H1 (cell line): ENCODE results near the gene CD96. TPM values are rescaled to one million over a fixed set of nuclear protein-coding genes. Genes with fewer than 3 reads are reported as not detected.

Experiments used
- CTCF ChIA-PET: fragments of 300-600 bp; sonication (Branson Sonifier 250); formaldehyde crosslinking; loops from one replicate; lab custom pipeline; 2021; ENCODE audit not compliant: partially characterized antibody; lab: Charles Lee
- POLR2A ChIA-PET: fragments of 300-600 bp; sonication (Branson Sonifier 250); formaldehyde crosslinking; loops from one replicate; lab custom pipeline; 2021; ENCODE audit warnings: inconsistent platforms; ENCODE audit not compliant: partially characterized antibody; lab: Charles Lee
- DNase-seq, 2 experiments: peaks; one replicate each; pipeline versions ENCODE4 v3.0.0 to v3.0.0-alpha.2; 2010 to 2022; ENCODE audit warnings: low spot score in 2 of 2, low read depth in 1 of 2, mixed read lengths in 1 of 2
- FAIRE-seq: peaks from 2 replicates; lab custom pipeline; 2011; peaks lifted over from hg19 to GRCh38; lab: Jason Lieb, UNC
- H2AFZ ChIP-seq: 2 replicates; pipeline ENCODE4 v1.8.1; 2012; ENCODE audit warnings: low read length, inconsistent platforms
- H2AK5ac ChIP-seq: 2 replicates; pipeline ENCODE4 v1.6.1; 2013; ENCODE audit warnings: low read depth, low read length
- H2BK120ac ChIP-seq: replicated peaks from 2 replicates; pipeline ENCODE3; 2013; ENCODE audit warnings: low read depth, low read length, inconsistent platforms
- H2BK12ac ChIP-seq: 2 replicates; pipeline ENCODE4 v1.6.1; 2013; ENCODE audit warnings: low read depth, low read length
- H2BK15ac ChIP-seq: 2 replicates; pipeline ENCODE4 v1.6.1; 2013; ENCODE audit warnings: low read length
- H2BK20ac ChIP-seq: 2 replicates; pipeline ENCODE4 v1.6.1; 2013; ENCODE audit warnings: low read length
- H2BK5ac ChIP-seq: 2 replicates; pipeline ENCODE4 v1.6.1; 2013; ENCODE audit warnings: low read depth, low read length
- H3K14ac ChIP-seq: 2 replicates; pipeline ENCODE4 v1.6.1; 2013; ENCODE audit warnings: inconsistent platforms; ENCODE audit not compliant: insufficient read length
- H3K18ac ChIP-seq: 2 replicates; pipeline ENCODE4 v1.6.1; 2013; ENCODE audit warnings: low read length; ENCODE audit errors: extremely low read depth
- H3K23ac ChIP-seq: 2 replicates; pipeline ENCODE4 v1.6.1; 2013; ENCODE audit warnings: inconsistent platforms; ENCODE audit not compliant: insufficient read length
- H3K23me2 ChIP-seq: 2 replicates; pipeline ENCODE4 v1.6.1; 2013; ENCODE audit warnings: low read depth, low read length
- H3K27ac ChIP-seq: 2 replicates; pipeline ENCODE4 v1.6.1; 2011; ENCODE audit warnings: low read depth, low read length, inconsistent platforms
- H3K27me3 ChIP-seq, 4 experiments: replicated peaks in 1 of 4; 1 replicate in 1 of 4; 2 replicates in 3 of 4; pipeline versions ENCODE4 v1.6.1 to v1.8.1; 2011 to 2013; ENCODE audit warnings: low read length in 3 of 4, mild to moderate bottlenecking in 3 of 4, inconsistent platforms in 2 of 4, mixed read lengths in 2 of 4, moderate library complexity in 1 of 4; ENCODE audit not compliant: control insufficient read depth in 3 of 4, insufficient read depth in 3 of 4; ENCODE audit errors: extremely low read depth in 1 of 4
- H3K36me3 ChIP-seq, 4 experiments: 2 replicates each; pipeline versions ENCODE4 v1.6.1 to v1.8.1; 2011 to 2013; ENCODE audit warnings: mild to moderate bottlenecking in 4 of 4, low read length in 3 of 4, moderate library complexity in 2 of 4, control low read depth in 1 of 4, inconsistent platforms in 1 of 4; ENCODE audit not compliant: insufficient read depth in 4 of 4, control insufficient read depth in 2 of 4
- H3K4ac ChIP-seq: replicated peaks from 2 replicates; pipeline ENCODE3; 2013; ENCODE audit warnings: low read length, low read depth, mixed read lengths, inconsistent platforms; ENCODE audit not compliant: insufficient read length
- H3K4me1 ChIP-seq, 4 experiments: replicated peaks in 1 of 4; 1 replicate in 1 of 4; 2 replicates in 3 of 4; pipeline versions ENCODE4 v1.6.1 to v1.8.1; 2011 to 2013; ENCODE audit warnings: low read length in 3 of 4, inconsistent platforms in 2 of 4, mixed read lengths in 1 of 4; ENCODE audit not compliant: insufficient read depth in 4 of 4, control insufficient read depth in 3 of 4
- H3K4me2 ChIP-seq, 2 experiments: 2 replicates each; pipeline versions ENCODE4 v1.6.1 to v1.8.1; 2011 to 2013; ENCODE audit warnings: low read depth in 2 of 2, low read length in 2 of 2, control low read depth in 1 of 2, inconsistent platforms in 1 of 2, mild to moderate bottlenecking in 1 of 2; ENCODE audit not compliant: insufficient read depth in 1 of 2
- H3K4me3 ChIP-seq, 4 experiments: fragments of 200-600, 300-600 bp in 1 of 4; sonication (generic), shearing (Covaris generic), sonication (Bioruptor Twin) in 1 of 4; 2 replicates each; pipeline versions ENCODE4 v1.5.1 to v1.8.1; 2011 to 2016; ENCODE audit warnings: low read length in 4 of 4, low read depth in 3 of 4, control low read depth in 2 of 4, inconsistent platforms in 2 of 4, mild to moderate bottlenecking in 2 of 4, mixed read lengths in 1 of 4, moderate library complexity in 1 of 4; ENCODE audit not compliant: insufficient read depth in 2 of 4; ENCODE audit errors: extremely low read depth in 1 of 4
- H3K56ac ChIP-seq: replicated peaks from 2 replicates; pipeline ENCODE3; 2013; ENCODE audit warnings: low read depth, mild to moderate bottlenecking, mixed read lengths, low read length, inconsistent platforms; ENCODE audit not compliant: insufficient read length
- H3K79me1 ChIP-seq: 2 replicates; pipeline ENCODE4 v1.6.1; 2013; ENCODE audit warnings: low read depth, low read length, control low read depth
- H3K79me2 ChIP-seq, 2 experiments: 2 replicates each; pipeline versions ENCODE4 v1.6.1 to v1.8.1; 2012 to 2013; ENCODE audit warnings: low read length in 2 of 2, mild to moderate bottlenecking in 2 of 2, inconsistent platforms in 1 of 2; ENCODE audit not compliant: insufficient read depth in 2 of 2, control insufficient read depth in 1 of 2
- H3K9ac ChIP-seq, 4 experiments: replicated peaks in 1 of 4; 1 replicate in 1 of 4; 2 replicates in 3 of 4; pipeline versions ENCODE4 v1.6.1 to v1.8.1; 2011 to 2013; ENCODE audit warnings: low read depth in 3 of 4, low read length in 3 of 4, control low read depth in 2 of 4, mild to moderate bottlenecking in 2 of 4, moderate library complexity in 2 of 4, inconsistent platforms in 1 of 4; ENCODE audit errors: extremely low read depth in 1 of 4
- H3K9me3 ChIP-seq, 2 experiments: 2 replicates each; pipeline versions ENCODE4 v1.6.1 to v1.8.1; 2012 to 2013; ENCODE audit warnings: mild to moderate bottlenecking in 2 of 2, moderate library complexity in 2 of 2, control low read depth in 1 of 2, inconsistent platforms in 1 of 2, low read depth in 1 of 2, low read length in 1 of 2, mixed read lengths in 1 of 2; ENCODE audit not compliant: insufficient read depth in 2 of 2
- H4K20me1 ChIP-seq, 2 experiments: replicated peaks in 1 of 2; 2 replicates each; pipeline versions ENCODE3 to v1.8.1; 2011 to 2013; ENCODE audit warnings: inconsistent platforms in 2 of 2, low read length in 2 of 2, mild to moderate bottlenecking in 1 of 2; ENCODE audit not compliant: insufficient read depth in 2 of 2, control insufficient read depth in 1 of 2
- H4K5ac ChIP-seq: 2 replicates; pipeline ENCODE4 v1.6.1; 2013; ENCODE audit warnings: low read length, low read depth, mixed read lengths, inconsistent platforms; ENCODE audit not compliant: insufficient read length
- H4K8ac ChIP-seq: 2 replicates; pipeline ENCODE4 v1.8.0; 2013; ENCODE audit warnings: mild to moderate bottlenecking, moderate library complexity, low read length, inconsistent platforms; ENCODE audit not compliant: insufficient read depth; ENCODE audit errors: extremely low read depth
- H4K91ac ChIP-seq: replicated peaks from 2 replicates; pipeline ENCODE3; 2013; ENCODE audit warnings: low read length, mixed read lengths, inconsistent platforms; ENCODE audit not compliant: insufficient read length
- BRCA1 ChIP-seq: IDR thresholded peaks from 2 replicates; pipeline ENCODE4 v1.6.1; 2012; ENCODE audit warnings: low read depth, low read length, improper control_type of control experiment
- CEBPB ChIP-seq: IDR thresholded peaks from 2 replicates; pipeline ENCODE4 v1.6.1; 2012; ENCODE audit warnings: low read depth, low read length
- CTBP2 ChIP-seq: IDR thresholded peaks from 2 replicates; pipeline ENCODE4 v1.7.0; 2011; ENCODE audit warnings: borderline replicate concordance, mild to moderate bottlenecking, moderate library complexity, mixed read lengths, low read length; ENCODE audit not compliant: insufficient read depth, insufficient read length
- HDAC2 ChIP-seq, 2 experiments: fragments of 300-600 bp in 1 of 2; sonication (generic) in 1 of 2; IDR thresholded peaks; 2 replicates each; pipeline ENCODE4 v1.6.1; 2011 to 2012; ENCODE audit warnings: low read depth in 2 of 2, low read length in 2 of 2, mild to moderate bottlenecking in 2 of 2, moderate library complexity in 2 of 2, borderline replicate concordance in 1 of 2, inconsistent platforms in 1 of 2
- TBP ChIP-seq: IDR thresholded peaks from 2 replicates; pipeline ENCODE4 v1.6.1; 2011; ENCODE audit warnings: low read depth, low read length, improper control_type of control experiment
- TEAD4 ChIP-seq: IDR thresholded peaks from 2 replicates; pipeline ENCODE4 v1.6.1; 2012; ENCODE audit warnings: low read depth, low read length, inconsistent platforms, mixed read lengths
- USF2 ChIP-seq: IDR thresholded peaks from 2 replicates; pipeline ENCODE4 v1.6.1; 2011; ENCODE audit warnings: low read length, improper control_type of control experiment
- ZNF274 ChIP-seq: IDR thresholded peaks from 2 replicates; pipeline ENCODE4 v1.7.0; 2012; ENCODE audit warnings: low read length, borderline replicate concordance; ENCODE audit errors: extremely low read depth
- WGBS, 2 experiments: shearing (Covaris generic) in 1 of 2; methylation state at CpG; one replicate each; pipeline versions ENCODE4 v1.1.6 to v1.1.7; 2013 to 2015; ENCODE audit warnings: low lambda C conversion rate in 2 of 2, mixed read lengths in 2 of 2, inconsistent platforms in 1 of 2, low coverage in 1 of 2, missing lambda C conversion rate in 1 of 2; ENCODE audit not compliant: insufficient replicate concordance in 2 of 2, insufficient coverage in 1 of 2, insufficient read length in 1 of 2; ENCODE audit errors: extremely low coverage in 1 of 2, missing lambda C conversion rate in 1 of 2; 5-methylcytosine and 5-hydroxymethylcytosine counted together
- polyA plus RNA-seq, 7 experiments: library from polyadenylated mRNA; depleted of rRNA in 3 of 7; stranded (reverse) in 5 of 7; unstranded in 2 of 7; fragments of >200 nt in 5 of 7; fragments of 200-250 nt in 2 of 7; gene quantifications; 1 replicate in 5 of 7; 2 replicates in 1 of 7; 4 replicates in 1 of 7; pipeline versions ENCODE4 v1.2.1 to v1.2.3, GENCODE V29; 2011 to 2013; ENCODE audit warnings: missing spikeins in 2 of 7, mixed read lengths in 2 of 7
- total RNA-seq: library from RNA; stranded (reverse); fragmentation: NEBNext Ultra II Directional; extraction: Animal tissue kit (Norgen Biotek cat#: 25700); gene quantifications from 2 replicates; pipeline ENCODE4 v1.2.1, GENCODE V29; 2021
- TF ChIP-seq, protein P1 (sequence below), 3 experiments: IDR thresholded peaks; 1 replicate in 2 of 3; 2 replicates in 1 of 3; pipeline versions ENCODE4 v1.5.1 to v1.6.1; 2011; ENCODE audit warnings: low read length in 3 of 3, mild to moderate bottlenecking in 3 of 3, inconsistent platforms in 2 of 3, low read depth in 1 of 3, moderate library complexity in 1 of 3; ENCODE audit not compliant: insufficient read depth in 1 of 3; ENCODE audit errors: control extremely low read depth in 1 of 3

CD96 gene
- total and polyA plus RNA-seq, 2 of the 8 experiments (the other 6 are each of a cell fraction or from before 2014, with no cell fraction given), result not detected

DNA sequence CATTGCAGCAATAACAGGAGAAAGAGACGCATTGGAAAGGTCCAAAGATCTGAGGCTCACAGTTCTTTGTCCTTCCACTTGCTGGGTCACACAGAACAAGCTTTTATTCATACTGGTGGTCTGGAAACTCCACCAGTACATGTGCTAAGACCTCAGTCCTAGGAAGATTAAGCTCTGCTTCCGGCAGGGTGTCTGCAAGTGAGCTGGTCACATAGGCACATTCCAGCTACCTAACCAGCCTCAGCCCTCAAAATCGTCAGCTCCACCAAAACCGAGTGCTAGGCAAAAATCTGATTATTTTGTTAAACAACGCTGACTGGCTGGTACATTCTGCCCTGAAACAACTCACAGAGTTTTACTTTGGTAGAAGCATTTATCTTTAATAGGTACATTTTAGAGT, 50.9 kb downstream of the CD96 start:
- WGBS, 2 experiments, result 91% methylated on average over 5 of the region's 5 CpGs; no CpG with 5 or more reads in 1 of the 2 experiments
- TF ChIP-seq TEAD4 (no peak), USF2 (no peak), CTBP2 (no peak), HDAC2 (IDR thresholded peaks at IDR 0.05; ENCODE audit: borderline replicate concordance in 1 of 2, low read depth in 2 of 2, low read length in 2 of 2) (no peak), TBP (no peak), CEBPB (no peak), BRCA1 (no peak), ZNF274 (no peak)
- TF ChIP-seq, protein P1, sequence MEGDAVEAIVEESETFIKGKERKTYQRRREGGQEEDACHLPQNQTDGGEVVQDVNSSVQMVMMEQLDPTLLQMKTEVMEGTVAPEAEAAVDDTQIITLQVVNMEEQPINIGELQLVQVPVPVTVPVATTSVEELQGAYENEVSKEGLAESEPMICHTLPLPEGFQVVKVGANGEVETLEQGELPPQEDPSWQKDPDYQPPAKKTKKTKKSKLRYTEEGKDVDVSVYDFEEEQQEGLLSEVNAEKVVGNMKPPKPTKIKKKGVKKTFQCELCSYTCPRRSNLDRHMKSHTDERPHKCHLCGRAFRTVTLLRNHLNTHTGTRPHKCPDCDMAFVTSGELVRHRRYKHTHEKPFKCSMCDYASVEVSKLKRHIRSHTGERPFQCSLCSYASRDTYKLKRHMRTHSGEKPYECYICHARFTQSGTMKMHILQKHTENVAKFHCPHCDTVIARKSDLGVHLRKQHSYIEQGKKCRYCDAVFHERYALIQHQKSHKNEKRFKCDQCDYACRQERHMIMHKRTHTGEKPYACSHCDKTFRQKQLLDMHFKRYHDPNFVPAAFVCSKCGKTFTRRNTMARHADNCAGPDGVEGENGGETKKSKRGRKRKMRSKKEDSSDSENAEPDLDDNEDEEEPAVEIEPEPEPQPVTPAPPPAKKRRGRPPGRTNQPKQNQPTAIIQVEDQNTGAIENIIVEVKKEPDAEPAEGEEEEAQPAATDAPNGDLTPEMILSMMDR (IDR thresholded peaks at IDR 0.05; ENCODE audit: control extremely low read depth in 1 of 3, insufficient read depth in 1 of 3, low read depth in 1 of 3, low read length in 3 of 3), result no peak

More for the DNA sequence above, 50.9 kb downstream of the CD96 start:
- Histone ChIP-seq H3K79me1 (no peaks in the 10 kb centered on the region), H3K36me3 (no peaks in the 10 kb centered on the region), H3K4me3 (no peak overlapping the region), H4K91ac (no peak overlapping the region), H2BK15ac (no peak overlapping the region), H3K9ac (no peak overlapping the region), H4K20me1 (no peaks in the 10 kb centered on the region), H3K4ac (no peak overlapping the region), H3K27ac (no peak overlapping the region), H4K5ac (no peak overlapping the region), H3K23ac (no peak overlapping the region), H3K4me2 (no peak overlapping the region), H3K79me2 (no peaks in the 10 kb centered on the region), H3K23me2 (no peaks in the 10 kb centered on the region), H3K18ac (no peak overlapping the region), H3K27me3 (no peaks in the 10 kb centered on the region), H2BK120ac (no peak overlapping the region), H2AFZ (0 out of 2 replicates have a peak overlapping the region, but pooled peaks have one; percentile 44), H3K56ac (no peak overlapping the region), H4K8ac (no peak overlapping the region), H2AK5ac (no peak overlapping the region), H2BK12ac (no peak overlapping the region), H3K9me3 (no peaks in the 10 kb centered on the region), H2BK20ac (no peak overlapping the region), H3K14ac (no peak overlapping the region), H3K4me1 (no peaks in the 10 kb centered on the region), H2BK5ac (no peak overlapping the region)
- ChIA-PET CTCF (interaction anchor here (0.6 to 1.1 kb wide), 5 partner anchors 11 to 1634 kb away, joined by 3 to 4 read pairs (median 3); no protein-coding TSS in a partner anchor), POLR2A (no interaction called here)
- no peak for FAIRE-seq
- no peak for DNase-seq
